ENCODE data around the gene ABTB2.

DNA sequence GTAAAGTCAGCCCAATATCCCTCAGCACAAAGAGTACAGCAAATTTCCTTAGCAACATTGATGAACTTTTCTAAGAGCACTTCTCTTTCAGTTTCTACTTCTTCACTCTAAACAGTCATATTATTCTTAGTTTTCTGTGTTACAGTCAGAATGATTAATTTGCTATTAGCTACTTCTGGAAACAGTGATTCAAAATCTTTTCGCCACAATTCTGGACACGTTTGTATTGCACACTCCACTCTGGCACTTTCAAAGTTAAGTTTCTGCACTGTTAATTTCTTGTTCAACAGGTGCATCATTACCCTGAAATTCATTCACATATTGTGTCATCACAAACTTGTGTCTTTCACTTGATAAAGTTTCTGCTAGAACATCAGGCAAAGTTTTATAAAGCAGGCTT lies 22.5 kb downstream of the ABTB2 start:
- TF ChIP-seq, protein P1, sequence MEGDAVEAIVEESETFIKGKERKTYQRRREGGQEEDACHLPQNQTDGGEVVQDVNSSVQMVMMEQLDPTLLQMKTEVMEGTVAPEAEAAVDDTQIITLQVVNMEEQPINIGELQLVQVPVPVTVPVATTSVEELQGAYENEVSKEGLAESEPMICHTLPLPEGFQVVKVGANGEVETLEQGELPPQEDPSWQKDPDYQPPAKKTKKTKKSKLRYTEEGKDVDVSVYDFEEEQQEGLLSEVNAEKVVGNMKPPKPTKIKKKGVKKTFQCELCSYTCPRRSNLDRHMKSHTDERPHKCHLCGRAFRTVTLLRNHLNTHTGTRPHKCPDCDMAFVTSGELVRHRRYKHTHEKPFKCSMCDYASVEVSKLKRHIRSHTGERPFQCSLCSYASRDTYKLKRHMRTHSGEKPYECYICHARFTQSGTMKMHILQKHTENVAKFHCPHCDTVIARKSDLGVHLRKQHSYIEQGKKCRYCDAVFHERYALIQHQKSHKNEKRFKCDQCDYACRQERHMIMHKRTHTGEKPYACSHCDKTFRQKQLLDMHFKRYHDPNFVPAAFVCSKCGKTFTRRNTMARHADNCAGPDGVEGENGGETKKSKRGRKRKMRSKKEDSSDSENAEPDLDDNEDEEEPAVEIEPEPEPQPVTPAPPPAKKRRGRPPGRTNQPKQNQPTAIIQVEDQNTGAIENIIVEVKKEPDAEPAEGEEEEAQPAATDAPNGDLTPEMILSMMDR (IDR thresholded peaks at IDR 0.05; ENCODE audit: poor library complexity), result no peak
- no peak for TF ChIP-seq EZH2 (IDR thresholded peaks at IDR 0.05; ENCODE audit: borderline replicate concordance)
